DND-41 (cell line): ENCODE results near the gene FTO.

ENCODE experiments used
- ATAC-seq: fragments of 200-7000 bp; cut with Tn5 transposase; 3 replicates; pipeline ENCODE4 v1.9.1; 2021; ENCODE audit warnings: low read depth; ENCODE audit not compliant: insufficient read depth
- DNase-seq: peaks from one replicate; pipeline ENCODE4 v3.0.0-alpha.2; 2020
- H2AFZ ChIP-seq: 2 replicates; pipeline ENCODE4 v1.6.0; 2012; ENCODE audit warnings: low read depth, low read length
- H3K27ac ChIP-seq: 2 replicates; pipeline ENCODE4 v1.5.1; 2012; ENCODE audit warnings: low read length, inconsistent platforms
- H3K27me3 ChIP-seq: fragments of 200-600 bp; sonication (generic); 2 replicates; pipeline ENCODE4 v1.6.0; 2012; ENCODE audit warnings: low read length, mild to moderate bottlenecking, inconsistent platforms; ENCODE audit not compliant: insufficient read depth, poor library complexity
- H3K36me3 ChIP-seq: 2 replicates; pipeline ENCODE4 v1.5.1; 2012; ENCODE audit warnings: low read length, inconsistent platforms; ENCODE audit not compliant: insufficient read depth
- H3K4me1 ChIP-seq: 2 replicates; pipeline ENCODE4 v1.5.1; 2012; ENCODE audit warnings: mild to moderate bottlenecking, low read length; ENCODE audit not compliant: insufficient read depth
- H3K4me2 ChIP-seq: 2 replicates; pipeline ENCODE4 v1.6.0; 2012; ENCODE audit warnings: mild to moderate bottlenecking, moderate library complexity, low read length, inconsistent platforms; ENCODE audit not compliant: insufficient read depth
- H3K4me3 ChIP-seq, 2 experiments: fragments of 200-600 bp in 1 of 2; shearing (Covaris generic) in 1 of 2; 2 replicates each; pipeline ENCODE4 v1.5.1; 2012 to 2016; ENCODE audit warnings: inconsistent platforms in 2 of 2, low read length in 2 of 2, mild to moderate bottlenecking in 2 of 2, low read depth in 1 of 2, moderate library complexity in 1 of 2
- H3K79me2 ChIP-seq: 2 replicates; pipeline ENCODE4 v1.6.0; 2012; ENCODE audit warnings: low read length, inconsistent platforms; ENCODE audit not compliant: insufficient read depth
- H3K9ac ChIP-seq: 2 replicates; pipeline ENCODE4 v1.6.0; 2012; ENCODE audit warnings: low read depth, mild to moderate bottlenecking, inconsistent platforms, low read length, moderate library complexity
- H3K9me3 ChIP-seq: 2 replicates; pipeline ENCODE4 v1.5.1; 2012; ENCODE audit warnings: low read length, moderate library complexity, mild to moderate bottlenecking, inconsistent platforms; ENCODE audit not compliant: insufficient read depth, severe bottlenecking
- H4K20me1 ChIP-seq: 2 replicates; pipeline ENCODE4 v1.6.0; 2012; ENCODE audit warnings: low read length; ENCODE audit not compliant: insufficient read depth
- CTCF ChIP-seq: IDR thresholded peaks from 2 replicates; pipeline ENCODE4 v1.5.1; 2012; ENCODE audit warnings: borderline replicate concordance, low read length, moderate library complexity, mild to moderate bottlenecking; ENCODE audit not compliant: poor library complexity, severe bottlenecking; ENCODE audit errors: extremely low read depth
- EZH2 ChIP-seq: IDR thresholded peaks from 3 replicates; pipeline ENCODE4 v1.6.1; 2012; ENCODE audit warnings: borderline replicate concordance, low read depth, mild to moderate bottlenecking, moderate library complexity, low read length, inconsistent platforms; ENCODE audit not compliant: severe bottlenecking

The FTO gene

GRCh38 chr16:53672461-53672860 lies 31.5 kb upstream of the FTO start:
- Histone ChIP-seq H3K36me3 (no peaks in the 10 kb centered on the region; the same call in 1 of the 2 replicates), H3K4me3 (no peak overlapping the region), H2AFZ (no peak overlapping the region), H3K27me3 (no peaks in the 10 kb centered on the region), H3K9ac (no peak overlapping the region), H3K9me3 (no peaks in the 10 kb centered on the region), H3K4me1 (no peaks in the 10 kb centered on the region), H3K4me2 (no peak overlapping the region), H3K27ac (no peak overlapping the region), H4K20me1 (no peaks in the 10 kb centered on the region), H3K79me2 (no peaks in the 10 kb centered on the region)
- no peak for ATAC-seq
- TF ChIP-seq EZH2 (no peak), CTCF (no peak)
- no peak for DNase-seq

- Histone ChIP-seq H3K36me3 (no peaks in the 10 kb centered on the region; the same call in 1 of the 2 replicates), H3K27me3 (no peaks in the 10 kb centered on the region), H3K27ac (no peak overlapping the region), H3K9ac (no peak overlapping the region), H3K79me2 (no peaks in the 10 kb centered on the region), H4K20me1 (no peaks in the 10 kb centered on the region), H3K4me3 (no peak overlapping the region), H3K4me2 (no peak overlapping the region), H2AFZ (no peak overlapping the region), H3K9me3 (no peaks in the 10 kb centered on the region), H3K4me1 (no peaks in the 10 kb centered on the region)
- no peak for DNase-seq
- TF ChIP-seq CTCF, result no peak
- no peak for TF ChIP-seq EZH2
- ATAC-seq, result no peak
These were observed 30.8 kb upstream of the FTO start for GRCh38 chr16:53673189-53673588.

- no peaks in the 10 kb centered on the region for H3K79me2 ChIP-seq
- no peaks in the 10 kb centered on the region for H3K27me3 ChIP-seq
- H3K27ac ChIP-seq, result no peak overlapping the region
- no peak for TF ChIP-seq CTCF
- no peak for TF ChIP-seq EZH2
- no peak overlapping the region for H3K4me3 ChIP-seq
- no peak overlapping the region for H3K9ac ChIP-seq
- no peak overlapping the region for H2AFZ ChIP-seq
- no peak for DNase-seq
- H3K4me2 ChIP-seq, result no peak overlapping the region
- no peak for ATAC-seq
- H4K20me1 ChIP-seq, result no peaks in the 10 kb centered on the region
- no peaks in the 10 kb centered on the region for H3K4me1 ChIP-seq
- no peaks in the 10 kb centered on the region for H3K9me3 ChIP-seq
- peaks cover 4% of the 10 kb centered on the region; the same call in 1 of the 2 replicates for H3K36me3 ChIP-seq
These were observed 25.8 kb upstream of the FTO start for GRCh38 chr16:53678155-53678554.

GRCh38 chr16:53678756-53679343 lies 25.1 kb upstream of the FTO start:
- Histone ChIP-seq H3K4me2 (no peak overlapping the region), H3K27ac (no peak overlapping the region), H3K4me1 (no peaks in the 10 kb centered on the region), H4K20me1 (no peaks in the 10 kb centered on the region), H3K9me3 (no peaks in the 10 kb centered on the region), H3K27me3 (no peaks in the 10 kb centered on the region), H2AFZ (no peak overlapping the region), H3K9ac (no peak overlapping the region), H3K79me2 (no peaks in the 10 kb centered on the region), H3K36me3 (peaks cover 4% of the 10 kb centered on the region; the same call in 1 of the 2 replicates), H3K4me3 (no peak overlapping the region)
- no peak for ATAC-seq
- DNase-seq, result no peak
- no peak for TF ChIP-seq CTCF
- TF ChIP-seq EZH2, result no peak
